Measurements from ENCODE around the gene AQP9. TPM values are rescaled to one million over a fixed set of nuclear protein-coding genes. Genes with fewer than 3 reads are reported as not detected.
A peak's percentile ranks its signal among the peaks of the same experiment; 100 is the strongest.

Gene AQP9
- total RNA-seq, 1 donor from 2014 or later, result 60.3 TPM

- Histone ChIP-seq H3K9me3 (no peaks in the 10 kb centered on the region), H3K4me3 (no peak overlapping the region), H3K4me1 (no peaks in the 10 kb centered on the region), H3K36me3 (no peaks in the 10 kb centered on the region), H3K27ac (no peak overlapping the region), H3K27me3 (ENCODE audit: low read depth) (peaks cover under 1% of the 10 kb centered on the region)
- DNase-seq (no peak), ATAC-seq (peak in 1 of 2 donors; percentile 32)
- intact Hi-C loops (cut with DNase I), result no loop called here
- TF ChIP-seq, protein P1, sequence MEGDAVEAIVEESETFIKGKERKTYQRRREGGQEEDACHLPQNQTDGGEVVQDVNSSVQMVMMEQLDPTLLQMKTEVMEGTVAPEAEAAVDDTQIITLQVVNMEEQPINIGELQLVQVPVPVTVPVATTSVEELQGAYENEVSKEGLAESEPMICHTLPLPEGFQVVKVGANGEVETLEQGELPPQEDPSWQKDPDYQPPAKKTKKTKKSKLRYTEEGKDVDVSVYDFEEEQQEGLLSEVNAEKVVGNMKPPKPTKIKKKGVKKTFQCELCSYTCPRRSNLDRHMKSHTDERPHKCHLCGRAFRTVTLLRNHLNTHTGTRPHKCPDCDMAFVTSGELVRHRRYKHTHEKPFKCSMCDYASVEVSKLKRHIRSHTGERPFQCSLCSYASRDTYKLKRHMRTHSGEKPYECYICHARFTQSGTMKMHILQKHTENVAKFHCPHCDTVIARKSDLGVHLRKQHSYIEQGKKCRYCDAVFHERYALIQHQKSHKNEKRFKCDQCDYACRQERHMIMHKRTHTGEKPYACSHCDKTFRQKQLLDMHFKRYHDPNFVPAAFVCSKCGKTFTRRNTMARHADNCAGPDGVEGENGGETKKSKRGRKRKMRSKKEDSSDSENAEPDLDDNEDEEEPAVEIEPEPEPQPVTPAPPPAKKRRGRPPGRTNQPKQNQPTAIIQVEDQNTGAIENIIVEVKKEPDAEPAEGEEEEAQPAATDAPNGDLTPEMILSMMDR (IDR thresholded peaks at IDR 0.05), result peak; percentile 25
Observed at GRCh38 chr15:58115692-58116091, 22.5 kb upstream of the AQP9 start.

DNA sequence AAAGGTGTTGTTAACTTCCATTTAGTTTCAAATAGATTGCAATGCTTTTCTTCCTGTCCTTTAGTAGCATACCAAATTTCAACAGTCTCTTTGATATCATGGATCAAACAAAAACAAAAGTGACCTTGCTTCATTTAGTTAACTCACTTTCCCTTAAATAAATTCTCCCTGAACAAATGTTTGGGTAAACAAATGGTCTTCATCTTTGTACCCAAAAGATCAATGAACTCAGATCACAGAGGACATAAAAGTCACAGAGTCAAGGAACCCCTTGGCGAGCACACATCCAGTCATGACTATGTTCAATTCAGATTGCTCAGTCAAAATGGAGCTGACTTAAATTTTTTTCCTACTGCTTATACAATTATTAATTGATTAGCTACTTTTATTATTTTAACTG, 20.6 kb upstream of the AQP9 start:
- no peak for ATAC-seq
- intact Hi-C loops (cut with DNase I), result no loop called here
- Histone ChIP-seq H3K36me3 (no peaks in the 10 kb centered on the region), H3K4me3 (no peak overlapping the region), H3K4me1 (no peaks in the 10 kb centered on the region), H3K27ac (no peak overlapping the region), H3K27me3 (ENCODE audit: low read depth) (no peaks in the 10 kb centered on the region), H3K9me3 (no peaks in the 10 kb centered on the region)
- no peak for DNase-seq
- TF ChIP-seq, protein P1 (IDR thresholded peaks at IDR 0.05), result no peak

- Histone ChIP-seq H3K27ac (no peak overlapping the region), H3K4me3 (no peak overlapping the region), H3K36me3 (no peaks in the 10 kb centered on the region), H3K4me1 (no peaks in the 10 kb centered on the region), H3K9me3 (no peaks in the 10 kb centered on the region), H3K27me3 (ENCODE audit: low read depth) (no peaks in the 10 kb centered on the region)
- ATAC-seq (no peak), DNase-seq (no peak)
- intact Hi-C loops (cut with DNase I), result no loop called here
- TF ChIP-seq, protein P1 (IDR thresholded peaks at IDR 0.05), result no peak
Observed at GRCh38 chr15:58118272-58118671, 19.9 kb upstream of the AQP9 start.

- no peaks in the 10 kb centered on the region for H3K9me3 ChIP-seq
- no peak overlapping the region for H3K27ac ChIP-seq
- H3K36me3 ChIP-seq, result no peaks in the 10 kb centered on the region
- no peaks in the 10 kb centered on the region for H3K27me3 ChIP-seq (ENCODE audit: low read depth)
- no peaks in the 10 kb centered on the region for H3K4me1 ChIP-seq
- TF ChIP-seq, protein P1 (IDR thresholded peaks at IDR 0.05), result no peak
- ATAC-seq (no peak), DNase-seq (no peak)
- intact Hi-C loops (cut with DNase I), result no loop called here
- no peak overlapping the region for H3K4me3 ChIP-seq
Observed at GRCh38 chr15:58119016-58119415, 19.2 kb upstream of the AQP9 start.

- no peak overlapping the region for H3K4me3 ChIP-seq
- H3K27me3 ChIP-seq (ENCODE audit: low read depth), result no peaks in the 10 kb centered on the region
- H3K9me3 ChIP-seq, result peaks cover 10% of the 10 kb centered on the region
- TF ChIP-seq, protein P1 (IDR thresholded peaks at IDR 0.05), result no peak
- no peaks in the 10 kb centered on the region for H3K36me3 ChIP-seq
- intact Hi-C loops (cut with DNase I), result no loop called here
- no peak for DNase-seq
- H3K27ac ChIP-seq, result no peak overlapping the region
- ATAC-seq, result no peak
- H3K4me1 ChIP-seq, result no peaks in the 10 kb centered on the region
Observed at GRCh38 chr15:58124585-58124984, 13.6 kb upstream of the AQP9 start.

- no peak for ATAC-seq
- no peak for DNase-seq
- TF ChIP-seq, protein P1 (IDR thresholded peaks at IDR 0.05), result no peak
- intact Hi-C loops (cut with DNase I), result no loop called here
- Histone ChIP-seq H3K9me3 (peaks cover 10% of the 10 kb centered on the region), H3K27ac (no peak overlapping the region), H3K36me3 (no peaks in the 10 kb centered on the region), H3K27me3 (ENCODE audit: low read depth) (no peaks in the 10 kb centered on the region), H3K4me3 (no peak overlapping the region), H3K4me1 (no peaks in the 10 kb centered on the region)
Observed at GRCh38 chr15:58125333-58125732, 12.8 kb upstream of the AQP9 start.
